ENCODE measurements around the gene BAHD1.

The BAHD1 gene

GRCh38 chr15:40440743-40441564 lies at the start of gene BAHD1:
TSS of gene BAHD1 (plus strand) at chr15:40440953. CDS start at chr15:40458465, 17,512 bp downstream.
- peak; percentile 90 for DNase-seq (ENCODE audit: low spot score)

- DNase-seq (ENCODE audit: low spot score): no peak
These were observed 47.5 kb upstream of the BAHD1 start for GRCh38 chr15:40392986-40393948.

GRCh38 chr15:40397688-40398412 lies 42.9 kb upstream of the BAHD1 start:
- DNase-seq (ENCODE audit: low spot score): no peak

GRCh38 chr15:40398413-40398873 lies 42.3 kb upstream of the BAHD1 start:
- DNase-seq (ENCODE audit: low spot score): no peak

- DNase-seq (ENCODE audit: low spot score): no peak
These were observed 41.4 kb upstream of the BAHD1 start for GRCh38 chr15:40399370-40399769.

GRCh38 chr15:40405501-40406381 lies 35.0 kb upstream of the BAHD1 start, which contains the start of gene IVD:
TSS of gene IVD (plus strand) at chr15:40405795. CDS start at chr15:40405828, 33 bp downstream.
- DNase-seq (ENCODE audit: low spot score): peak; percentile 90

GRCh38 chr15:40407330-40407990 lies 33.3 kb upstream of the BAHD1 start:
- DNase-seq (ENCODE audit: low spot score): no peak

- no peak for DNase-seq (ENCODE audit: low spot score)
These were observed 31.4 kb upstream of the BAHD1 start for GRCh38 chr15:40409366-40409765.

GRCh38 chr15:40410476-40410875 lies 30.3 kb upstream of the BAHD1 start:
- no peak for DNase-seq (ENCODE audit: low spot score)

- DNase-seq (ENCODE audit: low spot score): no peak
These were observed 28.5 kb upstream of the BAHD1 start for GRCh38 chr15:40412095-40412759.

GRCh38 chr15:40413036-40413435 lies 27.7 kb upstream of the BAHD1 start:
- no peak for DNase-seq (ENCODE audit: low spot score)

GRCh38 chr15:40414816-40415215 lies 25.9 kb upstream of the BAHD1 start:
- DNase-seq (ENCODE audit: low spot score): no peak

GRCh38 chr15:40415226-40415625 lies 25.5 kb upstream of the BAHD1 start:
- no peak for DNase-seq (ENCODE audit: low spot score)

GRCh38 chr15:40416056-40416455 lies 24.7 kb upstream of the BAHD1 start:
- DNase-seq (ENCODE audit: low spot score): no peak

GRCh38 chr15:40418126-40418525 lies 22.6 kb upstream of the BAHD1 start:
- DNase-seq (ENCODE audit: low spot score): no peak

GRCh38 chr15:40420071-40420713 lies 20.6 kb upstream of the BAHD1 start:
- DNase-seq (ENCODE audit: low spot score): no peak

GRCh38 chr15:40420793-40421192 lies 20.0 kb upstream of the BAHD1 start:
- no peak for DNase-seq (ENCODE audit: low spot score)

GRCh38 chr15:40421246-40422157 lies 19.3 kb upstream of the BAHD1 start:
- DNase-seq (ENCODE audit: low spot score): peak; percentile 45
